Nephron (organoid): ENCODE data around the gene COL4A4.

Experiments used
- H3K27ac Mint-ChIP-seq, 3 experiments: 2 replicates each; pipeline ENCODE4 v1.8.0; 2020; ENCODE audit warnings: mixed read lengths in 3 of 3, mild to moderate bottlenecking in 2 of 3, moderate library complexity in 1 of 3
- H3K27me3 Mint-ChIP-seq: 2 replicates; pipeline ENCODE4 v1.8.0; 2021; ENCODE audit warnings: low read depth, mild to moderate bottlenecking, moderate library complexity, mixed read lengths
- H3K36me3 Mint-ChIP-seq: 2 replicates; pipeline ENCODE4 v1.8.0; 2020; ENCODE audit warnings: low read depth, mixed read lengths
- H3K4me1 Mint-ChIP-seq: 2 replicates; pipeline ENCODE4 v1.8.0; 2020; ENCODE audit warnings: mixed read lengths
- H3K4me3 Mint-ChIP-seq, 3 experiments: 2 replicates each; pipeline ENCODE4 v1.8.0; 2020; ENCODE audit warnings: mild to moderate bottlenecking in 3 of 3, mixed read lengths in 3 of 3, moderate library complexity in 2 of 3
- H3K9me3 Mint-ChIP-seq: 2 replicates; pipeline ENCODE4 v1.8.0; 2020; ENCODE audit warnings: mixed read lengths
- CTCF ChIP-seq, 3 experiments: fragments of 200-600 bp; sonication (generic); IDR thresholded peaks; one replicate each; pipeline ENCODE4 v1.5.0; 2021; ENCODE audit warnings: antibody characterized with exemption in 3 of 3; ENCODE audit not compliant: unreplicated experiment in 3 of 3

COL4A4 gene

GRCh38 chr2:226956659-226957058 lies 207.3 kb downstream of the COL4A4 start:
- Mint-ChIP-seq H3K9me3 (peaks cover 30% of the 10 kb centered on the region), H3K36me3 (peaks cover 24% of the 10 kb centered on the region), H3K4me1 (no peaks in the 10 kb centered on the region), H3K27me3 (no peaks in the 10 kb centered on the region), H3K27ac (no peak overlapping the region), H3K4me3 (no peak overlapping the region)
- TF ChIP-seq CTCF (IDR thresholded peaks at IDR 0.05; ENCODE audit: unreplicated experiment in 3 of 3), result no peak

DNA sequence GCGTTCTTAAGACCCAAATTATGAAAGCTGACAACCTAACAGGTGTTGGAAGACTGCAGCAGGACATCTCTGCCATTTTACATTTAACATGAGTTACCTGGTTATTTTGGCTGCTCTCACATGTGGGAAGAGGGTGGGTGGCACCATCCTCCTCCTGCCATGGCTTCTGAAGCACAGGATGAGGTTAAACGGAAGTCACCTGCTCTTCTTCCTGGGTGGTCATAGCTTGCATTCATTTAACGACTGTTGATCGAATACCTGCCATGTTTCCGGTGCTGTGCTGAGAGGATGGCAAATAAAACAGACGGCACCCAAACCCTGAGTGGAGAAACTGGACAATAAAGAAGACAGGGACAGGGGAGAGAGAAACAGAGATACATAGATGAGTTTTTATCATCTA lies 210.2 kb downstream of the COL4A4 start:
- Mint-ChIP-seq H3K27me3 (no peaks in the 10 kb centered on the region), H3K27ac (no peak overlapping the region), H3K9me3 (peaks cover 22% of the 10 kb centered on the region), H3K36me3 (peaks cover 19% of the 10 kb centered on the region), H3K4me3 (no peak overlapping the region), H3K4me1 (no peaks in the 10 kb centered on the region)
- TF ChIP-seq CTCF (IDR thresholded peaks at IDR 0.05; ENCODE audit: unreplicated experiment in 3 of 3), result no peak

DNA sequence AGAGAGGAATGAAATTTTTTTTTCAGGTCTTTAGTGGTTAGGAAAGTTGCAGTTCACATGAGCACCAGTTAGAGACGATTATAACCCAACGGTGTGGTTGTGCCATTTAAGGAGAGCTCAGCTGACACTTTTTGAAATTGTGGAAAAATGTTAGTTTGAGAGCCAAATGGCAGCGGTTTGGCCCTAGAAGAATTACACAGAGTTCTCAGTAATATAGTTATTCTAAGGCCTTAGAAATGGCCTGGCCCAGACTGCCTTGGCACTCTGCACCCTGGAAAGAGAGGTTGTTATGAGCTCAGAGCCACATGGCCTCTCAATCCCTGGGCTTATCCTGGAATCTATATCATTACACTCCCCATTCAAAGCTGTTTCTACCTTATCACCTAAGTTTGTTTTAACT lies 210.8 kb downstream of the COL4A4 start:
- no peak overlapping the region for H3K4me3 Mint-ChIP-seq

More for the DNA sequence above, 210.8 kb downstream of the COL4A4 start:
- no peak for TF ChIP-seq CTCF (IDR thresholded peaks at IDR 0.05; ENCODE audit: unreplicated experiment in 3 of 3)
- peaks cover 16% of the 10 kb centered on the region for H3K36me3 Mint-ChIP-seq
- H3K4me1 Mint-ChIP-seq, result no peaks in the 10 kb centered on the region
- peaks cover 16% of the 10 kb centered on the region for H3K9me3 Mint-ChIP-seq
- H3K27ac Mint-ChIP-seq, result no peak overlapping the region
- H3K27me3 Mint-ChIP-seq, result no peaks in the 10 kb centered on the region
